ENCODE data around the gene NELL2.

The NELL2 gene

GRCh38 chr12:44525806-44526654 lies 350.1 kb downstream of the NELL2 start:
- DNase-seq = no peak

GRCh38 chr12:44523828-44524227 lies 352.3 kb downstream of the NELL2 start:
- no peak for DNase-seq

DNA sequence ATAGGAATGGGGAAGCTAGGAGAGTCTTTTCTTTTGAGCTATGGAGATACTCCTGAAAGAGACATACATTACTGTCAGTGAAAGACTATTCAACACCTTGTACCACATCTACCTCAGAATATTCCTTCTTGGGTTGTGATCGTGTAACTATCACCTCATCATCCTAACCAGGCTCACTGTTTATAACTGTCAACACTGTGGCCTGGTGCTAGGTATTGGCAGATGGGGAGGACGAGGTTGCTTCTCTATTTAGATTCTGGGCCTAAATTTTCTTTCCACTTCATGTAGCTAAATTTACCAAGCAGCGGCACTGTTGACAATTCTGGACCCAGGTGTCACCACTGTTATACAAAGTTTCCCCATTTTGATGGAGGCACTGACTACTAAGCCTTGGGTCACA lies 354.4 kb downstream of the NELL2 start:
- no peak for DNase-seq

DNA sequence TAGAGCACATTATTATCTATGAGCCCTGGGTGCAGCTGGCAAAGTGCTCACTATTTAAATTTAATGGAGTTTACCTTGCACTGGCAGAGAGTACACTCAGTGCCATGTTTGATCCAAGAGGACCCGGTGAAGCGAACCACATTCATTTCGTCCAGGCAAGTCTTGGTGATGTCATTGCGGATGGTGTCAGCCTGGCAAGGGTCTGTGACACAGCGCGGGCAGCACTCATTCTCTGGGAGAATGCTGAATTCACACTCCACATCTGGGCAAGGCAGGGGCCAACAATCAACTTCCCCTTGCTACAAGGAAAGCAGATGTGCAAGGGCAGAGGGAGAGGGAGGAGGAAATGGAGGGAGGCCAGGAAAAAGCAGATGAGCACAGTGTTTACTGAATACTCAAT lies 356.2 kb downstream of the NELL2 start:
- DNase-seq = no peak

GRCh38 chr12:44511289-44511688 lies 364.8 kb downstream of the NELL2 start:
- DNase-seq = no peak

DNA sequence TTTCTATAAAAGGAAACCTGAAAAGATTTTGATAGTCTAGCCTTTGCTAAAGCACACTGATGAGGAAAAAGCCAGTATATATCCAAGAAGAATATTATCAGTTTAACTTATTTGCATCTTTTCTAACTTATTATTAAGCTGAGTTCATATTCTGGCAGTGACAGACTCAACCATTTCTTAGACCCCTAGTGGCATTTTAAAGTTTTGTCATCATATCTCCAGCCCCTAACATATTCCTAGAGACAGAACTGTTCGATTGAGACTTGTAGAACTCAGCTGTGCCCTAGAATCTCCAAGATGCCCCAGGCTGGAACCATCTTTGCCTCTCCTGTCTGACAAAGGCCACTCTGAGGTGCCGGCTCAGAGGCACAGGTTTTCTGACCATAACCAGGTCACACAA lies 365.6 kb downstream of the NELL2 start:
- no peak for DNase-seq

GRCh38 chr12:44510076-44510475 lies 366.0 kb downstream of the NELL2 start:
- no peak for DNase-seq

- DNase-seq = no peak
Measured at GRCh38 chr12:44509471-44509870, 366.6 kb downstream of the NELL2 start.

DNA sequence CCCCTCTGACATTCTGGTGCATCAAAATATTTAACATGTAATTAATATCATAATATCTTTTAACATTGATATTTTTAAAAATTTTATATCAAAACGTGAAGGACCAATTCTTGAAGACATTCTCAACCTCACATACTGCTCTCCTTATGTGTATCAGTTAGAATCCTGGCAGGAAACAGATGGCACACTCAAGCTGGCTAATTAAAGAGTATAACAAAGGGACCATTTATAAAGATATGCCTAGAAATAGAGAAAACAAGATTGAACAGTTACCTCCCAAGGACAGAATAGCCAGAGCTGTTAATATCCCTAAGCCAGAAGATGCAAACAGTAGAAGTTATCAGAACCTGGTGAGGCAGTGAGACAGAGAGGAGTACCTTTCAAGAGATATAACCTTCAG lies 368.7 kb downstream of the NELL2 start:
- no peak for DNase-seq

- DNase-seq = no peak
Measured at GRCh38 chr12:44504799-44505198, 371.3 kb downstream of the NELL2 start.

DNA sequence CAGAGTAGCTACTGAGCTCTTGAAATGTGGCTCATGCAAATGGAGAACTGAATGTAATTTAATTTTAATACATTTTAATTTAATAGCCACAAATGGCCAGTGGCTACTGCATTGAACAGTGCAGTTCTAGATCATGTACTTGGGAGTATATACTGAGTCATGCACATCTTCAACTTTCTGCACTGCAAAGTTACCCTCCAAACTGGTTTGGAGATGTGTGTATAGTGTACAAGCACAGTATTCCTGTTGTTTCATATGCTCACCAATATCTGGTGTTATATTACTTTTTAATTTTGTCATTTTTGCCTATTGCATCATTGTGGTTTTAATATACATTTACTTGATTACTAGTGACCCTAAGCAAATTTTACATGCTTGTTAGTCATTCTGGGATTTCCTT lies 372.8 kb downstream of the NELL2 start:
- no peak for DNase-seq

- DNase-seq = no peak
Measured at GRCh38 chr12:44502681-44503080, 373.4 kb downstream of the NELL2 start.

DNA sequence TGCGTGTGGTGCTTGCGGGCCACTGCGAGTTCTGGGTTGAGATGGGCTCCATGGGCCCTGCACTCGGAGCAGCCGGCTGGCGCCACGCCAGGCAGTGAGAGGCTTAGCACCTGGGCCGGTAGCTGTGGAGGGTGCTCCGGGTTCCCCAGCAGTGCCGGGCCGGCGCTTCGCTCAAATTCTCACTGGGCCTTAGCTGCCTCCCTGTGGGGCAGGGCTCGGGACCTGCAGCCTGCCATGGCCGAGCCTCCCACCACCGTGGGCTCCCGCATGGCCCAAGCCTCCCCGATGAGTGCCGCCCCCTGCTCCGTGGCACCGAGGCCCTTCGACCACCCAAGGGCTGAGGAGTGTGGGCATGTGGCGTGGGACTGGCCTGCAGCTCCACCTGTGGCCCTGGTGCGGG lies 375.7 kb downstream of the NELL2 start:
- DNase-seq = no peak

DNA sequence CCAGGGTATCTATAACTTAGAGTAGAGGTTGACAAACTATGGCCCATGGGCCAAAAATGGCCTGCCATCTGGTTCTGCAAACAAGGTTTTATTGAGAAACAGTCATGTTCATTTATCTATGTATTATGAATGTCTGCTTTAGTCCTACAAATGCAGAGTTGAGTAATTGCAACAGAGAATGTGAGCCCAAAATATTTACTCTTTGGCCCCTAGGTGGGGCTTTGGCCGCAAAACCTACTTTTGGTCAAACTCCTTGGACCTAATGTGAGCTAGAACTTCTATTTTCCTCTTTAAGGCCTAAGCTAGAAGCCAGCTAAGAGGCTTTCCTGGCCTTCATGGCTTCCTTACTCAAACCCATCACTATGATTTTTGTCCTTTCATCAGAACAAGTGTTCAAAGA lies 379.1 kb downstream of the NELL2 start:
- no peak for DNase-seq

DNA sequence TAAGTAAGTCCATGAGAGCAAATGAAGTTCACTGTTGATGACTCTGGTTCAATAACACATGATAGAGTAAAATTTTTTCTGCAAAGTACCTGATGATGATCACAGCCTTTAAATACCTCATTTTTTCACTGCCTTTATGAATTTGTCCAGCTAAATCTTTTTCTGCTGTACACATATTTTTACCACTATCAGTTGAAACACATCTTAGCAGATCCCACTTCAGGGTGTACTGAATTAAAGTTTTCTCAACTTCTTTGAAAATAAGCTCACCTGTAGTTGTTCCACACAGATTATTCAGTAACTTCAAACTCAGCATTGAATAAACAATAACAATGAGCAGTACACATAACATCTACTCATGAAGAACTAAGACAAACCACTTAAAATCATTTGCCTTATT lies 385.9 kb downstream of the NELL2 start:
- no peak for DNase-seq

GRCh38 chr12:44488180-44488579 lies 387.9 kb downstream of the NELL2 start:
- DNase-seq = no peak

DNA sequence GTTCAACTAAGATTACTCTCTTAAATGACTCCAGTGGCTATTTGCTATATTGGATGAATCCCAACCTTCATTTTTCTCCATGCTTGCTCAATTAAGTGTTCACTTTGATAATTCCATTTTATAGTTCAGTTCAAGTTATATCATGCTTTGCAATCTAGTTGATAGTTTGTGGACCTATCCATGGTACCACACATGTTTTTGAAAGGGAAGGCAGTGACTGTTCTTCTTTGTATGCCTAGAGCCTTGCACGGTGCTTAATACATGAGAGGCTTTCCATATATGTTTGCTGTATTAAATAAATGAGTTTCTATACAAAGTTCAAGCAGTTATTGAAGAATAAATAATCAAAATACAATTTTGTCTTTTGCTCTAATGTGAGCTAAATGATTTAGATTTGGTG lies 391.3 kb downstream of the NELL2 start:
- DNase-seq = no peak

GRCh38 chr12:44477331-44477980 lies 398.7 kb downstream of the NELL2 start:
- no peak for DNase-seq

- no peak for DNase-seq
Measured at GRCh38 chr12:44476683-44477082, 399.4 kb downstream of the NELL2 start.

GRCh38 chr12:44465139-44465538 lies 411.0 kb downstream of the NELL2 start:
- no peak for DNase-seq

- DNase-seq = no peak
Measured at GRCh38 chr12:44464180-44464579, 411.9 kb downstream of the NELL2 start.

DNA sequence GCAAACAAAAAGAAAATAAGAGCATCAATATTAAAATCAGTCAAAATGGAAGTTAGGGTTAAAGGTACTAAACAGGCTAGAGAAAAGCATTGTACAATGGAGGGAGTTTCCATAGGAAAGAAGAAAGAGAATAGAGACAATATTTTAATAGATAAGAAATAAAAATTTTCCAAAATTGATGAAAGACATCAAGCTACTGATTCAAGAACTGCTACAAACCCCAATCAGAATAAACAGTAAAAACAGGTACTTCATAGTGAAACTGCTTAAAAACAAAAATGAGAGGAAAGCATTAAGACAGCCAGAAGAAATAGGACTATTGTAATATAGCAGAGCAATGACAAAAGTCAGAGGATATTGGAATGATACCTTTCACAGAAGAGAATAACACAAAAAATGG lies 413.4 kb downstream of the NELL2 start:
- DNase-seq = no peak

DNA sequence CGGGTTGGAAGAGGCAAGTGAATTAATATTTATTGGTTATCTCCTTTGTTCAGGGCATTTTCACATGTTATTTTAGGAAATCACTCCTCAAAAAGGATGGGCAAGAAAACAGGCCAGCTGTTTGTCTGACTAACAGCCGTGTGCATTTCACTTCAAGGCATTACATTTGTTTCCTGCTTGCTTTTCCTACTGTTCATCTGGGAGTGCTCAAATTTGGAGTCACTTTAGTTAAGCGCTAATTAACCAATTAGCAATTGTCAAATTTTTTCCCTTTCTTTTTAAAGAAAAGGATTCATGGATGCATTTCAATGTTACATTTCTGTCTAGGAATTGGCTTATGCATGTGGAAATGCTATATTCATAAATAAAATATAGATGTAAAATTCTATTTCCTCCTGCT lies 415.9 kb downstream of the NELL2 start:
- DNase-seq = no peak

DNA sequence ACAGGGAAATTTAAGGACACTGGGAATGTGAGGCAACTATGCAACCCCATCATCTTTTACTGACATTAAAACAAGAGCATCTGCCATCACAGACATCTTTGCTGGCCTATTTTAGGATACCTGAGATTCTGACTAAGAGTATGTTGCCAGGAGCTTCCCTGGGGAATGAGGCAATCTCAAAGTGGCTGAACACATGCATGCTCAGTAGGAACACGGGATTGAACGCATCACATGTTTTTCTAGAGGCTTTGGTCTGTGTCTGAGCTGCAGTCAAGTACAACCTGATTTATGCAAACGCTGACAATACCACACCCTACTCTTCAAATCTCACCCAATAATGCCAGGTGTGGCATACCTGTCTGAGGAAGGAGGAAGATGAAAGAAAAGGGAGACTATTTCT lies 416.5 kb downstream of the NELL2 start:
- no peak for DNase-seq
